NCI-H2227 treated with DMSO at 0.1 percent for 48 hours (cell line): ENCODE data around the gene RBMS3.
"Not testable (repeated sequence)": the region's sequence is repeated elsewhere in the genome, so short reads cannot be mapped to it uniquely, and the experiment has no call there.

Experiments
- DNase-seq: peaks from one replicate; lab custom pipeline; 2025; lab: John Stamatoyannopoulos, UW

Gene RBMS3

GRCh38 chr3:29385046-29385830 is 104.4 kb downstream of the RBMS3 start:
- no peak for DNase-seq

DNA sequence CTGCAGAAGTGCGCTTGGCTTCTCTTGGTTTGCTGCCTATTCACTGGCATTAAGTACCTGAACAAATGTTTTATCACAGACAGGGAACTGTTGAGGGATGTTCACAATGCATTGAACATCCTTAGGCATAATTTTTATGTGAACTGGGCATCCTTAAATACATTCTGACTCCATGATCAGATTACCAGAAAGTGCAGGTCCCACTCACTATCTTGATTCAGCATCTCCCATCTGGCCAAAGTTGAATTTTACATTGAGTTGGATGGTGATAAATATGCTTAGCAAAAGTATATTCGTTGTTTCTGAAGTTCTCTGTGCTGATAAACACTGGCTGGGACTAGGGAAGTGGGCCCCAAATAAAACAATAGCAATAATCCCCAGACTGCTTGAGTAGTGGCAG is 108.5 kb downstream of the RBMS3 start:
- DNase-seq, result no peak

- no peak for DNase-seq
Observed at GRCh38 chr3:29392625-29393388, 111.9 kb downstream of the RBMS3 start.

DNA sequence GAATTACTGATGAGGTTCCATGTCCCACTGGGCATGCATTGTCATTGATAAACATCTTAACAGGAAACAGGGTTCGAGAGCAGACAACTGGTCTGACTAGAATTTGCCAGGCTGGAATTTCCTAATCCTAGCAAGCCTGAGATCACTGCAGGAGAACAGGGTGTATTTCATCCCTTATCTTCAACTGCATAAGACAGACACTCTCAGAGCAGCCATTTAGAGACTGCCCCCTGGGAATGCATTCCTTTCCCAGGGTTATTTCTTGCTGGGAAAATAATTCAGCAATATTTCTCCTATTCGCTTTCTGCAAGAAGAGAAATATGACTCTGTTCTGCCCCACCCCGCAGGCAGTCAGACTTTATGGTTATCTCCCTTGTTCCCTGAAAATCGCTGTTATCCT is 113.1 kb downstream of the RBMS3 start:
- not testable (repeated sequence) for DNase-seq

DNA sequence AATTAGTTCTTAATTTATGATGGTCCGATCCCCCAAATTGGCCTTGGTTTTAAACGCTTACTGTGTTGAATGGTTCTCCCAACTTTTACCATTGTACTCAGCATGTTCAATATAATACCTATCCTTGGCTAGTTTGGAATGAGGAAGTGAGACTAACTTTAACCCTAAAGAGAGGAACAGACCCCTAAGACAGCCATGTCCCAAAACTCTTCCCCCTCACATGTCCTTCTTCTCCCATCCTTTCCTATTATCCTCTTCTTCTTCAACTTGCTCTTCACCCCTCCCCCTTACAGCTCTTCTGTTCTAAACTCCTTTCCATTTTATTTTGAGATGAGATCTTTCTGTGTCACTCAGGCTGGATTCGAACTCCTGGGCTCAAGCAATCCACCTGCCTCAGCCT is 116.5 kb downstream of the RBMS3 start:
- DNase-seq, result no peak

- no peak for DNase-seq
Observed at GRCh38 chr3:29398787-29399186, 117.9 kb downstream of the RBMS3 start.

DNA sequence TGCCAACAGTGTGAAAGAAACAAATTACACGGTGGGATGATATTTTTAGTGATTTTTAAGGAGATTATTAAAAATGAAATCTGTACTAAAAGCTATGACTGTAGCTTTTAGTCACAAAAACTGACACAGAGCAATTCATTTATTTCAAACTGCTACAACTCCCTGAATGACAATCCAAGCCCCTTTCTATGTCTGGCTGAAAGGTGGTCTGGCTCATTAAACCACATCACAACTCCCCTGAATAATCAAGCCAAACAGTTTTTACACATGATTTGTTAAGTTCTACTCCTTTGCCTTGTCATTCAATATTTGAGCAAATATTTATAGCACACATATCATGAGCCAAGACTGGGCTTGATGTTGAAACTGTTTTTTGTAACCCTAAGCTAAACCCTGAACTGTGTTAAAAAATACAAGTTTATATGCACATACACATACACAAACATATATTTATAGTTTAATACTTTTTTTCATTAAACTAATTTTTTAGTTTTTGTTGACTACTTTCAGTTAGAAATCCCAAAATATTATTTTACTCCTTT is 125.5 kb downstream of the RBMS3 start:
- DNase-seq, result no peak

DNA sequence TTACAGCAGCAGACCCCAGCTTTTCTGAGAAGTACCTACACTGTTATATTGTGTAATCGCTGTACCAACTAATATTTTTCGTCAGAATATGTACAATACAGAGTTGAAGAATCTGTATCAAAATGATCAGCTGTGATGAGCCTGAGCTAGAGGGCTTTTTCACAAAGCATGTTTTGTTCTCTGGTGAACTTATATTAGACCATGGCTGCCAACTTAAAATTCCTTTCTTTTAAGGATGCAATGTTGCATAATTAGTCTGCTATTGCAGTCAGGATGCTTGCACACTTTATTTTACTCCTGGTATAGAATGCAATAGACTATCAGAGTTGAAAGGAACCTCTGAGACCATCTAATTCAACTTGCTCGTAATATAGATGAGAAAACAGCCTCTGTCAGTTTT is 127.8 kb downstream of the RBMS3 start:
- no peak for DNase-seq

- no peak for DNase-seq
Observed at GRCh38 chr3:29409409-29409808, 128.5 kb downstream of the RBMS3 start.

DNA sequence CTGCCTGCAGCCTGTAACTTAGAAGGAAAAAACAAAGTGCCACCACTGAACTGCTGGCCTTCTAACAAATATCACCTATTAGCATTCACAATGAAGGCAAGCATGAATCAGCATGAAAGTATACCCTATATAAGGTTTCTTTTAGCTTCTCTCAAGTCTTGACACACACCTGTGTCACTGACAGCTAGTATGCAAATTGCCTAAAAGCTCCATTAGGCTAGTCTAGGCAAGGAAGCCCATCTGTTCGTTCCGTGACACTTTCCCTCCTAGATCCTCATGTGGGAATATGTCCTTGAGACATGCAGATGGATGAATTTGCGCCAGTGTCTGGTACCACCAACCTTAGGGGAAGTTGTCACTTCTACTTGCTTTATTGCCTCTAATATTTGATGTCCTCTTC is 129.3 kb downstream of the RBMS3 start:
- no peak for DNase-seq

DNA sequence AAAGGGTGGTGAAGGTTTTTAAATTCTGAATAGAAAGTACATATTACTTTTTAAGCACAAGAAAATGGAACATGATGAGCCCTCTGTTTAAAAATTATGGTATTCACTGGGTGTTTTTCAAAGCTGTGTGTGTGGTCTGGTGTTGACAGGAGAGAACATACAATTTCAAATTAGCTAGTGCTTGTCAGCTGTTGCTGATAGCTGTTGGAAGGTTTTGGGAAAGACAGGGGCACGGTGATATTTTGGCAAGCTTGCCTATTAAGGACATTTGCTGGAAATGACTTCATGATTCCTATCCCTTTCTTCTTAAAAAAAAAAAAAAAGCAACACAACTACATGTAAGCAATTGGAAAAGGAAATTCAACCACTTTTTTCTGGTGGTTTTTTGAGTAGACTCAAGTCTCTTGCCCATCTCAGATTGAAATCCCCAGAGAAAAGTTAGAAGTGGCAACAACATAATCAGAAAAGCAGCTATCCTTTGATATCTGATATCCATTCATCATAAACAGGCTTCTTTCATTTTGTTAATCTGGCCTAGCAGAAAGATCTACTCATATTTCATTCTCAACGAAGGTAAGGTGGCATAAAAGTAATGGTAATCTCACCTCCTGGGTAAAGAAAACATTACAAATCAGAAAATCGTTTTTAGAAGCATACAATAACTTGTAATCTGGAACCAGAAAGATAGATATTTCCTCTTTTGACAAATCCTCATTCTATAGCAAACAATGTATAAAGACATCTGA is 130.0 kb downstream of the RBMS3 start:
- no peak for DNase-seq

- no peak for DNase-seq
Observed at GRCh38 chr3:29412110-29412509, 131.2 kb downstream of the RBMS3 start.

DNA sequence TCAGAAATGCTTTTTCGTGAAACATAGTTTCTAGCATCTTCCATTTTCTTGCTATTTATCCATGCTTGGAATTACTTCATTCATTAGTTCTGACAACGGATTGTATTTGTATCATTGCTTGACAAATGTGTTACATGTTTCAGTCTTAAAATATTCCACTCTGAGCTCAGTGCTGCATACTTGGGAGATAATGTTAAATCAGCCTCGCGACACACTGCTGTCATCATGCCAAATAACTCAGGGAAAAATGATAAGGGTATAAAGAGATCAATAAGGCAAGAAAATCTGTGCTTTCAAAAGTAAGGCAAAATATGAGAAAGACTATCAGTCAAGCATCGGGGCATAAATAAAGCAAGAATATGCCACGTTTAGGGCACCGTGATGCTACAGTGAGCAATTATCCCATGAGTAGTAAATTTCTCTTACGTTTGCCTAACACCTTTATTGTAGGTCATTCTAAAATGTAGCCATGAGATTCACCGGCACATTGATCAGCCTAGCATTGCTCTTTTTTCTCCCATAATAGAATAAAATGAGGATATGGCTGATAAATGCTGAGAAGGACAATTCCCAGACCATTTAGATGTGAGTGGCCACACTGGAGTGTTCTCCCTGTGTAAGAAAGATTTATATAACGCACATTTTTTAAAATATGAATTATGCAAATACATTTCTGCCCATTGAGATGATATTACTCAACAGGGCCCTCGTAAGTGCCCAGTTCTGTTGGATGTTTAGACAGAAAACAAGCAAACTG is 133.8 kb downstream of the RBMS3 start:
- DNase-seq, result no peak

DNA sequence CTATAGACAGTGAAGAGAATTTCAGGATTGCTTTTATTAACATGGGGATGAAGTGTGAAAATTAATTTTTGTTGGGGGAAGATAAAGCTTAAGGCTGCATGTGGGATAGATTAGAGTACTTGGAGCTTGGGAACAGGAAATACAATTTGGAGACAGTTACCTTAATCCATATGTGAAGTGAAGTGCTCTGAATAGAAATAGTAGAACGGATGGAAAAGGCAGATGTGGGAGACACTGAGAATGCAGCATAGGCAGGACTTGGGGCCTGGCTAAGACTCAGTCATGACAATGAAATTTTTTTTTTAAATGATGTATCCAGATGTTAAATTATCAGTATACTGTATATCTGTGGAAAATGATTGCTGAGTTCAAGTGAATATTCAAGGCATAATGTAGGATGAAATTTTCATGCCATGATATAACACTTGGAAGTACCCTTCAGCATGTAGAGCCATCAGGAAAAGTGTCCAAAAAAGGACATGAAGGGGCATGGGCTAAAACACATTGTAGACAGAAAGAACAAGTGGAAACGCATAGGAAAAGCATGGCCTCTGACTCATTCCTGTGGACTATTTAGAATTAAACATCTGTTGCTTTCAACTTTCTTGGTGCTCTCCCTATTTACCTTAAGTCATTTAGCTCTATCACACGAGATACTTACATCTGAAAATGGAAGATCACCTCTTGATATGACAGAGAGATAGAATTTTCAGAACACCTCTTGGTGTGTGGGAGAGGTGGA is 134.8 kb downstream of the RBMS3 start:
- DNase-seq, result no peak

- no peak for DNase-seq
Observed at GRCh38 chr3:29416514-29416913, 135.6 kb downstream of the RBMS3 start.

- no peak for DNase-seq
Observed at GRCh38 chr3:29420106-29420505, 139.2 kb downstream of the RBMS3 start.

DNA sequence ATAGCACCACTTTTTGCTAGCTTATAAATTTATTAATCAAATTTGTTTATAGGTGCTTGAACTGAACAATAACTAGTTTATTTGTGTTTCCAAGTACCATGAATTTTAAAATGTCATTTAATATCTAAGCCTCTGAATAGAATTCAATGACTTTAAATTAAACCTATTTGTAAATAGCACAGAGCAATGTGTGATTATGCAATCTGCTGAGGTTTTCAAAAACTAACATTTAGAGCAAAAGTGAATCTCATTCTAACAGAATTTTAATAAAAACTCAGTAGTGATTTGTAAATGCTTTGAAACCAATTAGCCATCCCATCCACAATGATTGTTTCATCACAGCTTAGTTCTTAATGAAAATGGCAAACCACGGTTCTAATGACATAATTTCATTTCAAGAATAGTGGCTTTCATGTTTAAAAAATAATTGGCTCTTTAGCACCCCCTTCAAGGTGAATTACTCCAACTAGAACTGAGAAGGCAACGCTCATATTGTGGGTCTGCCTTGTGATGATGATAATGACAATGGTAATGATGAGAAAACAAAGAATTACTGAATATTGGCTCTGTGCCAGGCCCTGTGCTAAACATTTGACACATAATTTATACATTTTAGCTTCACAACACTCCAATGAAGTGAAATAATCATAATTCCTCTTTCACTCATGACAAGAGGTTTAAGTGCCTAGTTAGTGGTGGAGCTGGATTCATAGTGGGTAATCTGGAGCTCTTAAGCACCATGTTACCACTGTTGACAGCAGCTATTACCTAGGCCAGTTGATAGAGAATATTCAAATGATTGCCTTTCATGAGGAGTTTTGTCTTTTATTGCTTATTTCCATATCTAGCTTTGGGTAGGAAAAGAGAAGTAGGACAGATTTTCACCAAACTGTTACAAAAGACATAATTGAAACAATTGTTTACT is 145.7 kb downstream of the RBMS3 start:
- no peak for DNase-seq

GRCh38 chr3:29427266-29428103 is 146.6 kb downstream of the RBMS3 start:
- no peak for DNase-seq

DNA sequence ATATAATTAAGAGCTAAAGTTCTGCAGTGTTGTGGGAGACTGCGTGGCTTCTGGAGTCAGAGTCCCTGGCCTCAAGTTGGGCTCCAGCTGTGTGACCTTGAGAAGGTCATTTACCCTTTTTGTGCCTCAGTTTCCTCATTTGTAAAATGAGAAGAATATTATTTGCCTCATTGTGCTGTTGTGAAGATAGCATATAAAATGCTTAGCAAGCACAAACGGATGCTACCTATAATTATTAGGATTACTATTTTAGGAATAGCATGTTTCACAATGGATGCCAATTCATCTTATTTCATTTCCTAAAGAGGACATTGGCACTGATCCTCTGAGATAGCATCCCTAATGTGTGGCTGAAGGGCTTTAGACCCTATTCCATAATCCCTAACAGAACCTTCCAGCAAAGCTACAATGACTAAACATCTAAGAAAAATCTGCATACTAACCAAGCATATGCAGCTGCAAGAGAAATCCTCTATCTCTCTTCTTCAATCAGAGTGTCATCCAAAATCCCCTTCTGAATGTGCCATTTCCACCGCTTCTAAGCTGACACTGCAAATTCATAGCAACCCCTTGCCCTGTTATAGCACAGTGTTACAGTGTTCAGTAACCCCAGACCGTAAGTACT is 148.3 kb downstream of the RBMS3 start:
- DNase-seq, result no peak
